ENCODE data around the gene TEAD3.

DNA sequence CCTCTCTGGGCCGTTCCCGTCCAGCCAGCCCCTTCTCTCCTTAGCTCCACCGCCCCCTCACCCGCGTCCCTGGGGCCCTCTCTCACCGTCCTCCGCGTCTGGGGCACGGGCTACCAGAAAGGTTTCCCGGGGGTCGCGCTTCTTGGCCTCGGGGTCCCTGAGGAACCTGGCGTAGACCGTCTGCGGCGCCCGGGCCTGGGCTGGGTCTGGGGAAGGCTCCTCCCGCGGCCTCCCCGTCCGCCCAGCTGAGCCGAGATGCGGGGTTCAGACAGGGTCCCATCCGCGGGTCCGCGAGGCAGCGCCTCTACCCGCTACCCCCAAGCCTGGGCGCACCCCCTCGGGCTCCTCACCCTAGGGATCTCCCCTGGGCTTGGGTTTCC lies 14.7 kb upstream of the TEAD3 start:
- no peak for TF ChIP-seq EZH2 (IDR thresholded peaks at IDR 0.05; ENCODE audit: borderline replicate concordance, insufficient read depth, low read length, poor library complexity, severe bottlenecking)
- no peak for TF ChIP-seq CTCF (IDR thresholded peaks at IDR 0.05; ENCODE audit: poor library complexity, severe bottlenecking)
- TF ChIP-seq POLR2AphosphoS5 (IDR thresholded peaks at IDR 0.05) = no peak
- TF ChIP-seq, protein P1, sequence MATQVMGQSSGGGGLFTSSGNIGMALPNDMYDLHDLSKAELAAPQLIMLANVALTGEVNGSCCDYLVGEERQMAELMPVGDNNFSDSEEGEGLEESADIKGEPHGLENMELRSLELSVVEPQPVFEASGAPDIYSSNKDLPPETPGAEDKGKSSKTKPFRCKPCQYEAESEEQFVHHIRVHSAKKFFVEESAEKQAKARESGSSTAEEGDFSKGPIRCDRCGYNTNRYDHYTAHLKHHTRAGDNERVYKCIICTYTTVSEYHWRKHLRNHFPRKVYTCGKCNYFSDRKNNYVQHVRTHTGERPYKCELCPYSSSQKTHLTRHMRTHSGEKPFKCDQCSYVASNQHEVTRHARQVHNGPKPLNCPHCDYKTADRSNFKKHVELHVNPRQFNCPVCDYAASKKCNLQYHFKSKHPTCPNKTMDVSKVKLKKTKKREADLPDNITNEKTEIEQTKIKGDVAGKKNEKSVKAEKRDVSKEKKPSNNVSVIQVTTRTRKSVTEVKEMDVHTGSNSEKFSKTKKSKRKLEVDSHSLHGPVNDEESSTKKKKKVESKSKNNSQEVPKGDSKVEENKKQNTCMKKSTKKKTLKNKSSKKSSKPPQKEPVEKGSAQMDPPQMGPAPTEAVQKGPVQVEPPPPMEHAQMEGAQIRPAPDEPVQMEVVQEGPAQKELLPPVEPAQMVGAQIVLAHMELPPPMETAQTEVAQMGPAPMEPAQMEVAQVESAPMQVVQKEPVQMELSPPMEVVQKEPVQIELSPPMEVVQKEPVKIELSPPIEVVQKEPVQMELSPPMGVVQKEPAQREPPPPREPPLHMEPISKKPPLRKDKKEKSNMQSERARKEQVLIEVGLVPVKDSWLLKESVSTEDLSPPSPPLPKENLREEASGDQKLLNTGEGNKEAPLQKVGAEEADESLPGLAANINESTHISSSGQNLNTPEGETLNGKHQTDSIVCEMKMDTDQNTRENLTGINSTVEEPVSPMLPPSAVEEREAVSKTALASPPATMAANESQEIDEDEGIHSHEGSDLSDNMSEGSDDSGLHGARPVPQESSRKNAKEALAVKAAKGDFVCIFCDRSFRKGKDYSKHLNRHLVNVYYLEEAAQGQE (IDR thresholded peaks at IDR 0.05; ENCODE audit: borderline replicate concordance) = no peak
- no peak for TF ChIP-seq SMC3 (conservative IDR thresholded peaks at IDR 0.05; ENCODE audit: poor library complexity)
- TF ChIP-seq EP300 (conservative IDR thresholded peaks at IDR 0.05; ENCODE audit: poor library complexity, severe bottlenecking) = no peak
- TF ChIP-seq TAF1 (IDR thresholded peaks at IDR 0.05; ENCODE audit: low read depth) = no peak
- no peak for TF ChIP-seq RAD21 (conservative IDR thresholded peaks at IDR 0.05)

All from neural cell (in vitro differentiated cells).